SH-SY5Y (cell line): Measurements from ENCODE around the gene SPATA31D4.

Source experiments
- GATA2 ChIP-seq: IDR thresholded peaks from 2 replicates; pipeline ENCODE4 v1.6.1; 2011; ENCODE audit warnings: mild to moderate bottlenecking, low read depth, low read length
- GATA3 ChIP-seq: IDR thresholded peaks from 2 replicates; pipeline ENCODE4 v1.6.1; 2011; ENCODE audit warnings: low read depth, mild to moderate bottlenecking, low read length, moderate library complexity

GRCh38 chr9:81971727-81972126, 43.5 kb downstream of the SPATA31D4 start:
- TF ChIP-seq GATA3 = no peak
- TF ChIP-seq GATA2 = no peak
